C4-2B (cell line): Measurements from ENCODE around the gene CDHR5.

Experiments used
- H3K27ac ChIP-seq: fragments of 450-650 bp; 2 replicates; pipeline ENCODE4 v1.5.1; 2017
- CTCF ChIP-seq: fragments of 450-650 bp; conservative IDR thresholded peaks from 2 replicates; pipeline ENCODE4 v1.5.1; 2017; ENCODE audit warnings: mild to moderate bottlenecking
- ZFX ChIP-seq: fragments of 450-650 bp; IDR thresholded peaks from 2 replicates; pipeline ENCODE4 v1.6.1; 2017

The CDHR5 gene

GRCh38 chr11:619628-620050 is 5.1 kb downstream of the CDHR5 start:
- TF ChIP-seq ZFX (no peak), CTCF (no peak)
- H3K27ac ChIP-seq, result no peak overlapping the region

- H3K27ac ChIP-seq, result no peak overlapping the region
- TF ChIP-seq CTCF (no peak), ZFX (no peak)
Measured at GRCh38 chr11:618856-619627, 5.7 kb downstream of the CDHR5 start.

- no peak overlapping the region for H3K27ac ChIP-seq
- TF ChIP-seq CTCF (no peak), ZFX (no peak)
Measured at GRCh38 chr11:617912-618682, 6.7 kb downstream of the CDHR5 start.

- no peak overlapping the region for H3K27ac ChIP-seq
Measured at GRCh38 chr11:617199-617911, 7.4 kb downstream of the CDHR5 start.

GRCh38 chr11:616320-617198 is 8.2 kb downstream of the CDHR5 start:
- peak overlapping the region; percentile 78 for H3K27ac ChIP-seq

More at GRCh38 chr11:617199-617911, 7.4 kb downstream of the CDHR5 start:
- no peak for TF ChIP-seq ZFX
- no peak for TF ChIP-seq CTCF

More at GRCh38 chr11:616320-617198, 8.2 kb downstream of the CDHR5 start:
- no peak for TF ChIP-seq ZFX
- no peak for TF ChIP-seq CTCF
